ENCODE data around the gene DCAF12.

DCAF12 gene

GRCh38 chr9:34124926-34125325 lies 1.6 kb downstream of the DCAF12 start:
- DNase-seq, result no peak

GRCh38 chr9:34124099-34124498 lies 2.4 kb downstream of the DCAF12 start:
- no peak for DNase-seq

- no peak for DNase-seq
These were observed 2.8 kb downstream of the DCAF12 start for GRCh38 chr9:34123682-34124081.

- DNase-seq, result no peak
These were observed 4.5 kb downstream of the DCAF12 start for GRCh38 chr9:34121996-34122395.

GRCh38 chr9:34119713-34120112 lies 6.8 kb downstream of the DCAF12 start:
- DNase-seq, result no peak

- no peak for DNase-seq
These were observed 12.1 kb downstream of the DCAF12 start for GRCh38 chr9:34114436-34114835.

GRCh38 chr9:34106110-34106509 lies 20.4 kb downstream of the DCAF12 start:
- DNase-seq, result no peak

- DNase-seq, result no peak
These were observed 23.7 kb downstream of the DCAF12 start for GRCh38 chr9:34102796-34103195.

- no peak for DNase-seq
These were observed 28.2 kb downstream of the DCAF12 start for GRCh38 chr9:34098307-34098706.

- no peak for DNase-seq
These were observed 28.6 kb downstream of the DCAF12 start for GRCh38 chr9:34097865-34098264.

GRCh38 chr9:34096751-34097150 lies 29.7 kb downstream of the DCAF12 start:
- DNase-seq, result no peak

- DNase-seq, result no peak
These were observed 32.9 kb downstream of the DCAF12 start for GRCh38 chr9:34093578-34093977.

- no peak for DNase-seq
These were observed 37.2 kb downstream of the DCAF12 start for GRCh38 chr9:34089311-34089710.

- no peak for DNase-seq
These were observed 39.1 kb downstream of the DCAF12 start for GRCh38 chr9:34087370-34087769.

GRCh38 chr9:34086864-34087263 lies 39.6 kb downstream of the DCAF12 start:
- no peak for DNase-seq

GRCh38 chr9:34085581-34086500 lies 40.7 kb downstream of the DCAF12 start:
- DNase-seq, result no peak

GRCh38 chr9:34084562-34084961 lies 41.9 kb downstream of the DCAF12 start:
- DNase-seq, result no peak

- DNase-seq, result no peak
These were observed 47.3 kb downstream of the DCAF12 start for GRCh38 chr9:34079181-34079580.

- peak in 1 of 3 experiments; percentile 3 for DNase-seq
These were observed 53.5 kb downstream of the DCAF12 start for GRCh38 chr9:34072868-34073590.

- DNase-seq, result peak in 1 of 3 experiments; percentile 19
These were observed 54.1 kb downstream of the DCAF12 start for GRCh38 chr9:34072410-34072809.

- no peak for DNase-seq
These were observed 55.7 kb downstream of the DCAF12 start for GRCh38 chr9:34070606-34071324.

GRCh38 chr9:34069831-34070230 lies 56.7 kb downstream of the DCAF12 start:
- DNase-seq, result no peak

- no peak for DNase-seq
These were observed 61.0 kb downstream of the DCAF12 start for GRCh38 chr9:34065541-34065940.

Data from NCI-H1417 (cell line).